Right atrium auricular region (tissue), 2 donors: ENCODE measurements around the gene HOXD12. TPM values are rescaled to one million over a fixed set of nuclear protein-coding genes. Genes with fewer than 3 reads are reported as not detected.
A peak's percentile ranks its signal among the peaks of the same experiment; 100 is the strongest.

Experiments used
- DNase-seq: peaks from one replicate; pipeline ENCODE4 v3.0.0-alpha.2; 2019; ENCODE audit warnings: low spot score
- H3K27ac ChIP-seq, 2 donors: fragments of 200-600 bp; sonication (generic); 1 replicate in 1 of 2; 2 replicates in 1 of 2; pipeline ENCODE4 v1.5.1; 2016 to 2019
- H3K27me3 ChIP-seq, 2 donors: fragments of 200-600 bp; sonication (generic); one replicate each; pipeline versions ENCODE4 v1.5.1 to v1.6.0; 2017 to 2019
- H3K36me3 ChIP-seq: fragments of 200-600 bp; sonication (generic); one replicate; pipeline ENCODE4 v1.5.1; 2016
- H3K4me1 ChIP-seq, 2 donors: fragments of 200-600 bp; sonication (generic); one replicate each; pipeline versions ENCODE4 v1.5.1 to v1.6.0; 2017 to 2019
- H3K4me3 ChIP-seq, 2 donors: fragments of 200-600 bp; sonication (generic); 1 replicate in 1 of 2; 2 replicates in 1 of 2; pipeline ENCODE4 v1.5.1; 2017 to 2019; ENCODE audit warnings: mild to moderate bottlenecking in 1 of 2, moderate library complexity in 1 of 2
- H3K9me3 ChIP-seq, 2 donors: fragments of 200-600 bp; sonication (generic); one replicate each; pipeline ENCODE4 v1.5.1; 2019
- CTCF ChIP-seq, 2 donors: fragments of 200-600 bp; sonication (generic); IDR thresholded peaks; one replicate each; pipeline ENCODE4 v1.5.1; 2019; ENCODE audit warnings: antibody characterized with exemption in 2 of 2
- total RNA-seq, 2 donors: library from RNA; depleted of rRNA; stranded (reverse); fragments of >200 nt; gene quantifications; one replicate each; pipeline ENCODE4 v1.1.0, GENCODE V29; 2016

The HOXD12 gene
- total RNA-seq, 2 donors from 2014 or later = not detected

DNA sequence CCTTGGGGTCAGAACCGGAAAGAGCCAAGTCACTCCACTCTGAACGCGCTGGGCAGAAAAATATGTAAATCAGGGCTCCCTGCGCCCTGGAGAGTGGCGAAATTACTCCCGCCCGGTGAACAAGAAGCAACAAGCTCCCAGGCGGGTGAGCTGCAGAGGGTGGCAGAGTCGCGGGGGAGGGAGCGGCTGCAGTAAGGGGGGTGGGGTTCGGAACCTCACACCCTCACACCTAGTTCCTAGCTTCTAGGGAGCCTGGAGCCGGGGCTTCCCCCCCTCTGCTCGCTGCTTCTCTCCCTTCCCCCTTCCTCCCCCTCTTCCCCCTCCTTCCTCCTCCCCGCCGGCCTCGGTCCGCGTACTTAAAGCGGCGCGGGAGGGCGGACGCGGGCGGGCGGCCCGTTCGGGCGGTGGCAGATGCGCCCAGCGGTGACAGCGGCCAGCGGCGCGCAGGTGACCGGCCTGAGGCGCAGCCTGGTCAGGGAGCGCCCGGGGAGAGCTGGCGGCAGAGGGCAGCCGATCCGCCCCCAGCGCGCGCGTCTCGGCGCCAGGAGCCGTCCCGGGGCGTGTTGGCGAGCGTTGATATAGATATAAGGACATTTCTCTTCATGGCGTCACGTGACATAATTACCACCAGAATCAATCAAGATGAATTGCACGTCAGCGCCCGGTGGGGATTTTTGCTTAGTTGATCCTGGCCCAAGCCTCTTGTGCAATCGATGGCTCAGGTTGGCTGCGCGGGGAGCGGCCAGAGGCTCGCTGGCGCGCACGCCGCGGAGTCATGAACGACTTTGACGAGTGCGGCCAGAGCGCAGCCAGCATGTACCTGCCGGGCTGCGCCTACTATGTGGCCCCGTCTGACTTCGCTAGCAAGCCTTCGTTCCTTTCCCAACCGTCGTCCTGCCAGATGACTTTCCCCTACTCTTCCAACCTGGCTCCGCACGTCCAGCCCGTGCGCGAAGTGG lies 7.3 kb downstream of the HOXD12 start, which contains the start of gene HOXD11:
Gene HOXD11, plus strand, starts transcription at position 700 of the 959 bp plus-strand sequence. Its CDS starts 76 bp downstream, at position 776.
- Histone ChIP-seq H3K4me1 (peaks cover 0 to 39% of the 10 kb centered on the region in 2 donors), H3K4me3 (peak within 1 kb of the TSS in 1 of 2 donors; percentile 32), H3K27me3 (peaks cover 66 to 90% of the 10 kb centered on the region in 2 donors), H3K9me3 (no peaks in the 10 kb centered on the region), H3K36me3 (no peaks in the 10 kb centered on the region), H3K27ac (no peak within 1 kb of the TSS)
- no peak for DNase-seq
- no peak for TF ChIP-seq CTCF (IDR thresholded peaks at IDR 0.05)

DNA sequence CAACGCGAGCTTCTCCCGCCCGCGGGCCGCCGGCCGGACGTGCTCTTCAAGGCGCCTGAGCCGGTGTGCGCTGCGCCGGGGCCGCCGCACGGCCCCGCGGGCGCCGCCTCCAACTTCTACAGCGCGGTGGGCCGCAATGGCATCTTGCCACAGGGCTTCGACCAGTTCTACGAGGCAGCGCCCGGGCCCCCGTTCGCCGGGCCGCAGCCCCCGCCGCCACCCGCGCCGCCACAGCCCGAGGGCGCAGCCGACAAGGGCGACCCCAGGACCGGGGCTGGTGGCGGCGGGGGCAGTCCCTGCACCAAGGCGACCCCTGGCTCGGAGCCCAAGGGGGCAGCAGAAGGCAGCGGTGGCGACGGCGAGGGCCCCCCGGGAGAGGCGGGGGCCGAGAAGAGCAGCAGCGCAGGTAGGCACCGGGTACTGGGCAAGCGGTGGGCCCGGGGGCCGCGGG lies 8.2 kb downstream of the HOXD12 start:
- DNase-seq = no peak
- H3K9me3 ChIP-seq = no peaks in the 10 kb centered on the region
- no peak for TF ChIP-seq CTCF (IDR thresholded peaks at IDR 0.05)
- H3K4me3 ChIP-seq = no peak overlapping the region
- no peaks in the 10 kb centered on the region for H3K36me3 ChIP-seq
- H3K27ac ChIP-seq = no peak overlapping the region
- peaks cover 73 to 90% of the 10 kb centered on the region in 2 donors for H3K27me3 ChIP-seq
- peaks cover 0 to 39% of the 10 kb centered on the region in 2 donors for H3K4me1 ChIP-seq

DNA sequence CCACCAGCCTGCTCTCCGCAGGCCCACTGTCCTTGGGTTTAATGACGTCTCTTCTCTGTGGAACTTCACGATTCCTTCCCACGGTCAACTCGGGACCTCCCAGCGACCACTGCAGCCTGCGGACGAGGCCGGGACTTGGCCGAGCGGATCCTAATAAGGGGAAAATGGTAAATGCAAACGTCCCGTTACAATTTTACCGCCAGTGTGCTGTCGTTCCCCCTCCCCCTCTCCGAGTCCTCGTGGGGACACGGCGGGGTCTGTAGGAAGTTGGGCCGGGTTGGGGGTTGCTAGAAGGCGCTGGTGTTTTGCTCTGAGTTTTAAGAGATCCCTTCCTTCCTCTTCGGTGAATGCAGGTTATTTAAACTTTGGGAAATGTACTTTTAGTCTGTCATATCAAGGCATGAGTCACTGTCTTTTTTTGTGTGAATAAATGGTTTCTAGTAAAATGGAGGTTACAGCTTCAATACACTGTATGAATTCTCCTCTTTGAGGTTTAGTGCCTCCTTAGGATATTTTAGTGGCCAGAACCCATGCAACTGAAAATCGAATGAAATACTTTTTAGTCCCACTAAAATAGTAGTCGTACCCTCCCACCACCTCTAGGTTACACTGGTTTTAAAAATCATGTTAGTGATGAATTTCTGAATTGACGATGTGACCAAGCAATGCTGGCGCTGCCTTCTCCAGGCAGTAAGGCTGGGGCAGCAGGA lies 9.8 kb downstream of the HOXD12 start:
- H3K4me3 ChIP-seq = no peak overlapping the region
- H3K4me1 ChIP-seq = peaks cover 0 to 32% of the 10 kb centered on the region in 2 donors
- H3K9me3 ChIP-seq = no peaks in the 10 kb centered on the region
- peaks cover 71 to 92% of the 10 kb centered on the region in 2 donors for H3K27me3 ChIP-seq
- no peaks in the 10 kb centered on the region for H3K36me3 ChIP-seq
- DNase-seq = no peak
- TF ChIP-seq CTCF (IDR thresholded peaks at IDR 0.05) = no peak
- no peak overlapping the region for H3K27ac ChIP-seq

DNA sequence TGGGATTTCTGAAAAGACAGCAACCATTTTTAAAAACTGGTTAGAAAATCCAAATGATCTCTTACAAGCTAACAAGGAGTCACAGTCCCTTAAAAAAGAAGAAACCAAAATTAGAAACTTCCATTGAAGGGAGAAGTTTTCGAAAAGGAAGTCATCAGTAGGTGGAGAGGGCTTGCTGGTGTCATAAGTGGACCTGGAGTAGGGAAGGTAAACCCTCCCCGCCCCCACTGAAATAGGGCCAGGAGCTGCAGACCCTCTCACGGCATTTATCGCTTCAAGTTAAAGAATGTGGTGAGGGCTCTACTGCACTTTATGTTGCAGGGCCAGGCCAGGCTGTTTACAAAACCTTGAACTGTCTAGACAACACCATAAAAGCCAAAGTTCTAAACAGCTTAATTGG lies 10.4 kb downstream of the HOXD12 start:
- no peaks in the 10 kb centered on the region for H3K36me3 ChIP-seq
- no peak for DNase-seq
- H3K9me3 ChIP-seq = no peaks in the 10 kb centered on the region
- H3K4me3 ChIP-seq = no peak overlapping the region
- no peak for TF ChIP-seq CTCF (IDR thresholded peaks at IDR 0.05)
- H3K27ac ChIP-seq = no peak overlapping the region
- H3K27me3 ChIP-seq = peaks cover 73 to 92% of the 10 kb centered on the region in 2 donors
- peaks cover 0 to 26% of the 10 kb centered on the region in 2 donors for H3K4me1 ChIP-seq

GRCh38 chr2:176110415-176111308 lies 11.1 kb downstream of the HOXD12 start:
- H3K4me1 ChIP-seq = peaks cover 0 to 25% of the 10 kb centered on the region in 2 donors
- H3K9me3 ChIP-seq = no peaks in the 10 kb centered on the region
- peaks cover 74 to 89% of the 10 kb centered on the region in 2 donors for H3K27me3 ChIP-seq
- H3K4me3 ChIP-seq = no peak overlapping the region
- H3K36me3 ChIP-seq = no peaks in the 10 kb centered on the region
- no peak overlapping the region for H3K27ac ChIP-seq
- no peak for TF ChIP-seq CTCF (IDR thresholded peaks at IDR 0.05)
- DNase-seq = no peak
